Measurements from ENCODE around the gene NHERF1.

DNA sequence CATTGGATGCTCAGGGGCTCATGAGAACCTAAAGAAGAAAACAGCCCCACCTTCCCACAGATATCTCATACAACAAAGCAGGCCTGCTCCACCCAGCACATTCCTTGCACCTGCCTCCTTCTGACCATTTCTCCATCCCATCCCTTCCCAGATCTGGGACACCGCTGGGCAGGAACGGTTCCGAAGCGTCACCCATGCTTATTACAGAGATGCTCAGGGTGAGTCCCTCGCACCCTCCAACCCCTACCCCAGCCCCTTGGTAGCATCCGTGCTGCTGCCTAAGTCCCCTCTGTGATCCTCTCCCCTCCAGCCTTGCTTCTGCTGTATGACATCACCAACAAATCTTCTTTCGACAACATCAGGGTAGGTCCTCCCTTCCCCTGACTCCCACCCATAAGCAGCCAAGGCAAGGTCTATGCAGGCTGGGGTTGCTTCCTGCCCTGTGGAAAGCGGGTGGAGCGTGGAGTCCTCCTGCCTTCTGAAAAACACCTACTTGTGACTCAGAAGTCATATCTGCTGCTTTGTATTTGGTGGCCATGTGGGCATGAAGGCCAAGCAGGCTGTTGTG, 5.4 kb upstream of the NHERF1 start:
- no peak for TF ChIP-seq EZH2 (IDR thresholded peaks at IDR 0.05; ENCODE audit: borderline replicate concordance, insufficient read depth, low read depth, low read length, poor library complexity, severe bottlenecking)
- TF ChIP-seq, protein P1, sequence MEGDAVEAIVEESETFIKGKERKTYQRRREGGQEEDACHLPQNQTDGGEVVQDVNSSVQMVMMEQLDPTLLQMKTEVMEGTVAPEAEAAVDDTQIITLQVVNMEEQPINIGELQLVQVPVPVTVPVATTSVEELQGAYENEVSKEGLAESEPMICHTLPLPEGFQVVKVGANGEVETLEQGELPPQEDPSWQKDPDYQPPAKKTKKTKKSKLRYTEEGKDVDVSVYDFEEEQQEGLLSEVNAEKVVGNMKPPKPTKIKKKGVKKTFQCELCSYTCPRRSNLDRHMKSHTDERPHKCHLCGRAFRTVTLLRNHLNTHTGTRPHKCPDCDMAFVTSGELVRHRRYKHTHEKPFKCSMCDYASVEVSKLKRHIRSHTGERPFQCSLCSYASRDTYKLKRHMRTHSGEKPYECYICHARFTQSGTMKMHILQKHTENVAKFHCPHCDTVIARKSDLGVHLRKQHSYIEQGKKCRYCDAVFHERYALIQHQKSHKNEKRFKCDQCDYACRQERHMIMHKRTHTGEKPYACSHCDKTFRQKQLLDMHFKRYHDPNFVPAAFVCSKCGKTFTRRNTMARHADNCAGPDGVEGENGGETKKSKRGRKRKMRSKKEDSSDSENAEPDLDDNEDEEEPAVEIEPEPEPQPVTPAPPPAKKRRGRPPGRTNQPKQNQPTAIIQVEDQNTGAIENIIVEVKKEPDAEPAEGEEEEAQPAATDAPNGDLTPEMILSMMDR (IDR thresholded peaks at IDR 0.05) = no peak
